Ramos (cell line): ENCODE measurements around the gene LTBP2.

ENCODE experiments used
- in situ Hi-C: fragments of 300-500 bp; cut with MboI; formaldehyde crosslinking; loops from one replicate; pipeline ENCODE4 v1.14.3; 2022; ENCODE audit warnings: low sequenced_read_pairs; ENCODE audit not compliant: unreplicated experiment

LTBP2 gene

DNA sequence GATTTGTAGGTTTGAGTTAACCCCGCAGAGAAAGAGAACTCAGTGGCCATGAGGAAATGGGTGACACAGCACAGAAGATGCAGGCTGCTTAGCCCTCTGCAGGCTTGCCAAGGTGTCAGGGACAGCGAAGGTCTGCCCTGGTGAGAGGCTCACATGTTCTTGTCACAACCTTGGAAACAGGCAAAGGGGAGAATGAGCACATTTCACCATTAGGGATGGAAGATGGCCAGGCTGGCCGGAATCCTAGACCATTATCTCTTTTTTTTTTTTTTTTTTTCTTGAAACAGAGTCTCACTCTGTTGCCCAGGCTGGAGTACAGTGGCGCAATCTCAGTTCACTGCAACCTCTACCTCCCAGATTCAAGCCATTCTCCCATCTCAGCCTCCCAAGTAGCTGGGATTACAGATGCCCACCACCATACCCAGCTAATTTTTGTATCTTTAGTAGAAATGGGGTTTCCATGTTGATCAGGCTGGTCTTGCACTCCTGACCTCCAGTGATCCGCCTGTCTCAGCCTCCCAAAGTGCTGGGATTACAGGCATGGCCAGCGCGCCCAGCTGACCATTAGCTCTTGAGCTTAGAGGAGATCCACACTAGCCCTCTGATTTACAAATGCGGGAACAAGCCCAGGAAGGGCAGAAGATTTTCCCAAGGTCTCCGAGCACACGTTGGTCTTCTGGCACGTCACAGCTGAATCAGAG is 34.6 kb downstream of the LTBP2 start:
- in situ Hi-C loops, result no loop called here

- in situ Hi-C loops, result no loop called here
Measured at GRCh38 chr14:74575936-74576335, 36.1 kb downstream of the LTBP2 start.

DNA sequence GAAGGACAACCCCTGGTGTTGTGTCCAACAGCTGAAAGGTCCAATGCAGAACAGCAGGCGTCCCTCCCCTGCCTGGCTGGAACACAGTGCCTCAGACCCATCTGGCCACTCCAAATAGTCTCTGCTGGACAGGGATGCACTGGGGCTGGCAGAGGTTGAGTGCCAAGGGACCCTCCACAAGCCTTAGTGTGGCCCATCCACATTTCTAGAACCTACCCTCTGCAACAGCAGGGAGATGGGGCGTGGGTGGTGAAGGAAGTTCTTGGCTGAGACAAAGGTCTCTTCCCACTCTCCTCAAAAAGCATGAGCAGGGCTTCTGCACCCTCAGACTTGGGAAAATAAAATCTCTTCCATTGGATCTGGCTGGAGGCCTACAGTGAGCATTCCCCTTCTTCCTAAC is 36.5 kb downstream of the LTBP2 start:
- in situ Hi-C loops, result no loop called here

- in situ Hi-C loops, result no loop called here
Measured at GRCh38 chr14:74574706-74575105, 37.3 kb downstream of the LTBP2 start.

DNA sequence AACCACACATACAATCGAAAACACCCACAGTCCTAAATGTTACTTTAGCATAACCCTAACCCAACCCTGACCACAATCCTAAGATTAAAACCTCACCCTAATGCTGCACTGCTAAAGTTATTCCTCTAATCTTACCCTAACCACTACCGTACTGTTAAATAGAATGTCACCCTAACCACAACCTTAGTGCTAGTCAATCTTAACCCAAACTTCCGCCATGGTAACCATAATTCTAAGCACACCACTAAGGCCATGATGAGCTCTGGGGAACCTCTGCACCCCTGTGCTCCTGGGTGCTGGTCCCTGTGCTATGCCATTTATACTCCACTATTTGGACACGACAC is 38.0 kb downstream of the LTBP2 start:
- in situ Hi-C loops, result no loop called here

- in situ Hi-C loops, result no loop called here
Measured at GRCh38 chr14:74573421-74574089, 38.5 kb downstream of the LTBP2 start.

GRCh38 chr14:74572726-74573301 is 39.2 kb downstream of the LTBP2 start:
- in situ Hi-C loops, result no loop called here

- in situ Hi-C loops, result no loop called here
Measured at GRCh38 chr14:74571901-74572725, 39.9 kb downstream of the LTBP2 start.

DNA sequence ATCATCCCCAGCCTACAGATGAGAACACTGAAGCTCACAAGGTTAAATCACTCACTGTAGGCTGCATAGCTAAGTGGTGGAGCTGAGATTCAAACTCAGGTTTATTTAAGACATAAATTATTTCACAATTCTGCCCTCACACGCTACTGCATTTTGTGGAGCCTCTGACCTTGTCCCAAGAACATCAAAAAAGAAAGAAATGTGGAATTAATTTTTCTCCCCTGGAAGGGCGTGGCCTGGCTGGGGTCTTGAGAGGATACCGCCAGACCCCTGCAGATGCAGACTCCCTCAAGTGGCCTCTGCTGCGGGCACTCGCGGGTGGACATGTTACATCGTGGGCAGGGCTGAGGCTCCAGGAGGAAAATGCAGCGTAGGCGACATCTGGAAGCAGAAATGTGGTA is 40.6 kb downstream of the LTBP2 start:
- in situ Hi-C loops, result no loop called here

DNA sequence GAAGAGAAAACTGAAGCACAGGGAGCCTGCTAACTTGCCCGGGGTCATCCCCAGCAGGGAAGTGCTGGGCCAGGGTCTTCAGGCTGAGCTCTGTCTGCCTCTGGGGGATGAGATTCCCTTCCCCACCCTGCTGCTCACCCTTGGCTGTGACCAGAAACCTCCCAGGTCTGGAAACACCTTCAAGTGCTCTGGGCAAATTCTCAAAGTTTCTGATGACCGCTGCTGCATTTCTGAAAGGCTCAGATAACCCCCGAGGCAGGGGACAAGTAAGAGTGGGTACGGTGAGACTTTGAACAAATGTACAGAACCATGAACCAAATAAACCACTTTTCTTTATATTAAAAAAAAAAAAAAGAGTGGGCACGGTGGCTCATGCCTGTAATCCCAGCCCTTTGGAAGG is 41.3 kb downstream of the LTBP2 start:
- in situ Hi-C loops, result no loop called here

- in situ Hi-C loops, result no loop called here
Measured at GRCh38 chr14:74569806-74570591, 42.0 kb downstream of the LTBP2 start.

DNA sequence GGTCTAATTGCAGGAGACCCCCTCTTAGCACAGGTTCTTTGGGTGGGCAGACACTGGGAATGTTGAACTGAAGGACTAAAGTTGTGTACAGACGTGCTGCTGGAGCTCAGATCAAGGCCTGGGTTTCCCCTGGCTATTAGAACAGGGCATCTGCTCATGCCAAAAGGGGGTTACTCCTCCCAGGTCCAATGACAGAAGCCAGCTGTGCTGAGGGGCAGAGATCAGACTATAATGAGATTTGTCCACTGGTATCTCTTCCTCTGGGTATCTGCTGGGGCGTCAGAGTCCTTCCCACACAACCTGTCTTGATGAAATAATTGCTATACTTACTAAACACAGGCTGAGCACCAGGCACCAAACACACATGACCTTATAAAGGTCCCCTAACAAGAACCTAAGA is 42.6 kb downstream of the LTBP2 start:
- in situ Hi-C loops, result no loop called here

- in situ Hi-C loops, result no loop called here
Measured at GRCh38 chr14:74568911-74569310, 43.1 kb downstream of the LTBP2 start.

DNA sequence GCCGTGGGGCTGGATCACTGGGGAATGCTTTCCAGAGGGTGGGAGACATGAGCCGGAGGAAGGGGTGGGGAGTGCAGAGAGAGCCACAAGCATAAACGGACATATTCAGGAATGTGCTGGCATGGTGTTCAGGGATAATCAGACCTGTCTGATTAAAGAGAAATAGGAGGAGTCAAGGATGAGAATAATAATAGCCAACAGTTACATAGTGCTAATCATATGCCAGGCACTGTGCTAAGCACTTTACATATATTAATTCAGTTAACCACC is 43.7 kb downstream of the LTBP2 start:
- in situ Hi-C loops, result no loop called here

DNA sequence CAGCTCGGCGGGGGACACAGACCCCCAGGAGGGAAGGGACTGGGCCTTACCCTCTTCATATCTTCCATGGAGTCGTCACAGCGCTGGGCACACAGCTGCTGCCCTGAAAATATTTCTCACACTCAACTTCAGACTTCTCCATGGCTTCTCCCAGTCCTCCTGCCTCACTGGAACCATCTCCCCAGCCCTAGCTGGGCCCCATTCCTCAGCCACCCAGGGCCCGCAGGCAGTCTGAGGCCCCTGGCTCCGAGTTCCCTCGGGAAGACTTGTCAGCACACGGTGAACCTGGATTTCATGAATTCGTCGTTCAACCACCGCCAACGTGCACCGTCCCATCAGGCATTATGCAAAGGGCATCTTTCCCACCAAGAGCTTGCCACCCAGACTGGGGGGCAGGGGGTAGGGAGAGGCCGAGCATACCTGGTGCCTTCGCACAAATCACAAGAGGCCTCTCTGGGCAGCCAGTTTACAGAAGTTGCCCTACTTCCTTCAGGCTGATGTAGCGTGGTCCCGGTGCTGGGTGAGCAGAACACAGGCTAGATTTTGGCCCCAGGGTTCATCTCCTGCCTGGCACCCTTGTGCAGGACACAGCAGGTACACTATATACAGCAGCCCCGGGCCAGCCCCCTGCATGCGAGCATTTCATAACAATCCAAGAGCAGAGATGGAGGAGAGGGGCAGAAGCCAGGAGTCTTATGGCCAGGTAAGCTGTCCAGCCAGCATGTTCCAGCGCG is 44.2 kb downstream of the LTBP2 start:
- in situ Hi-C loops, result no loop called here

DNA sequence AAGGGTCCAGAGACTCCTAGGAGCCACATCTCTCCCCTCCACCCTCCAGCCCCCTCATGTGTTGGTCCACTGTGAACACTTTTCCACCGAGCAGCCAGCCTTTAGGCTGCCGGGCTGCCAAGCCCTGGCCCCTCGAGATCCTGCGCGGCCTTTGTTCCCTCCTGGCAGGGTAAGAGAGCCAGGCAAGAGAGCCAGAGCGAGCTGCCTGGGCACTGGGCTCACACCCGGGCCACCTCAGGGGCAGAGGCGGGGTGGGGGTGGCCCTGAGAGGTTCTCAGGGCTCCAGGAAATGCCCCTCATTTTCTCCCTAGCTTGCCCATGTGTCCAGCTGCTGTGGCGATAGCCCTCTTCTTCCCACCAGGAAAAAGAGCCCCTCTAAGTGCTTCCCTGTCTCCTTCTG is 44.8 kb downstream of the LTBP2 start:
- in situ Hi-C loops, result no loop called here

DNA sequence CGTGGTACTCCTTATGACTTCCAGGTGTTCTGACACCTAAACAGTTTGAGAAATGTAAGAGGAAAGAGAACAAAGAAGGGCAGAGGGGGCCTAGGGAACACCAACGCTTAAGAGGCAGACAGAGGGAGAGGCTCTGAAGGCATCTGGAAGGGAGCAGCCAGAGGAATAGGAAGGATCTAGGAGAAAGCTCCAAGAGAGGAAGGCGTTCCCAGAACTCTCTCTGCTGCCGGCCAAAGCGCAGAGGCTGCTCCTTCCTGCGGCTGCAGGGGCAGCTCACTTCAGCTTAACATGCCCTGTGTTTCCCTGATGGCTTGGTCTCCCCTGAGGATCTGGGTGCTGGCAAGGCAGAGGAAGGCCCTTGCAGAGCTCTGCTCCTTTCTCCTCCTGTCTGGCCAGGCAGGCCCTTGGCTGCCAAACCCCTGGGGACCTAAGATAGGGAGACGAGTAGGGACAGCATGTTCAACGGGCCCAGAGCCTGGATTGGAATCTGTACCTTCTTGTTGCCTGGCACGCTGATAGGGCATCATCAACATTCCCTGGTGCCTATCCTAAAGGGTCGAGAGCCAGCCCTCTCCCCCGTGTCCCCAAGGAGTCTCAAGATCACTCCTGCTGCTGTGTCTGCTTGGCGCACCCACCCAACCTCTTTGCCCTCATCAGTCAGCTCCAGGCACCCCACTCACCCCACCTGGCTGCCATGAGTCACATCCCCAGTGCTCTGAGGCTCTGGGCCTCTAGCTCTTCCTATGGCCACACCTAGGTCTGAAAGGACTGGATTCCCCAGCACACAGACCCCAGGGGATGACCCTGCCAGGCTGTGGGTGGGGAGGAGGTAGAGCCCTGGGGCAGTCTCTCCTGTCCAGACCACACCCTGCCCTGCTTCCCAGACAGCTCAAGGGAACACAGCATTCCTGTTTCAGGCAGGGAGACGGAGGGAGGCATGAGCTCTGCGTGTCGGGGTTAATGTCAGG is 45.6 kb downstream of the LTBP2 start:
- in situ Hi-C loops, result no loop called here

DNA sequence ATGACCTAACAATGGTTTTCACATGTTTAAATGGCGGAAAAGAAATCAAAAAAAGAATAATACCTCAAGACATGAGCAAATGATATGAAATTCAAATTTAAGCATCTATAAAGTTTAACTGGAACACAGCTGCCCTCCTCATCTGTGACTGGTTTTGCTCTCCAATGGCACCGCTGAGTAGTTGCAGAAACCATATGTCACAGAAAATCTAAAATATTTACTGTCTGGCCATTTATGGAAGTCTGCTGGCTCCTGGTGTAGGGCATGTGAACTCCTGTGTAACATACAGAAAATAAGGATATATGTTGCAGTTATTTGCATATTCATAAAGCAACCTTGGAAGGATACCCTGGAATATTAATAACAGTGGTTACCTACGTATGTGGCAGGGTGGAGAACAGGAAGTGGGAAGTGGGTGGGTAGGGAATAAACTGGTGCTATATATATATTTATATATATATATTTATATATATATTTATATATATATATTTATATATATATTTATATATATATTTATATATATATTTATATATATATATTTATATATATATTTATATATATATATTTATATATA is 48.4 kb downstream of the LTBP2 start:
- in situ Hi-C loops, result no loop called here

DNA sequence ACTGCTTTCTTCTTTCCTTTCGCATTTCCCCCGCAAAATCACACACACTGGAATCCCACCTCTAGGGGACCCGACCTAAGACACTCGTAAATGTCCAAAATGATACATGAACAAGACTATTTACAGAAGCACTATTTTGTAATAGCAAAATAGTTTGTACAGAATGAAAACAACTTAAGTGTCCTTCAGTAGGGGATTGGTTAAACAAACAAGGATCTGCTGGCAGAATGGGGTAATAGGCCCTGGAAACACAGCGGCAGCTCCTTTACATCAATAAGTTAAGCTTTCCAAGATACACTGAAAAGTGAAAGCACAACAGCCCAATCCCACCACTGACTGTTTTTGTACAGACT is 48.8 kb downstream of the LTBP2 start:
- in situ Hi-C loops, result no loop called here
